Caco-2 (cell line): ENCODE data around the gene SLC12A1. TPM values are rescaled to one million over a fixed set of nuclear protein-coding genes. Genes with fewer than 3 reads are reported as not detected.

Experiments used
- BruUV-seq: library from RNA; stranded (reverse); fragments of 400-500 nt; replicated peaks from 2 replicates; lab custom pipeline; 2021; lab: Mats Ljungman, UMichigan
- CTCF ChIA-PET: fragments of 300-600 bp; sonication (Branson Sonifier 250); formaldehyde crosslinking; loops from one replicate; lab custom pipeline; 2022; ENCODE audit warnings: antibody characterized with exemption; lab: Charles Lee
- POLR2A ChIA-PET: fragments of 300-600 bp; sonication (Branson Sonifier 250); formaldehyde crosslinking; loops from one replicate; lab custom pipeline; 2022; ENCODE audit warnings: antibody characterized with exemption; lab: Charles Lee
- DNase-seq, 2 experiments: peaks; one replicate each; pipeline versions ENCODE4 v3.0.0 to v3.0.0-alpha.2; 2020 to 2022
- H3K27me3 ChIP-seq: replicated peaks from 2 replicates; pipeline ENCODE4 v1.6.0; 2011; ENCODE audit warnings: low read length; ENCODE audit not compliant: control insufficient read depth, insufficient read depth
- H3K36me3 ChIP-seq: 2 replicates; pipeline ENCODE4 v1.5.1; 2011; ENCODE audit warnings: low read length; ENCODE audit not compliant: control insufficient read depth, insufficient read depth
- H3K4me1 ChIP-seq: fragments of 250-450 bp; sonication (Bioruptor Pico); 2 replicates; pipeline ENCODE4 v1.5.1; 2020; ENCODE audit warnings: mild to moderate bottlenecking
- H3K4me3 ChIP-seq: 2 replicates; pipeline ENCODE4 v1.5.1; 2011; ENCODE audit warnings: low read depth, mild to moderate bottlenecking, control low read depth, low read length
- H3K9me3 ChIP-seq: fragments of 250-450 bp; sonication (Bioruptor Pico); 2 replicates; pipeline ENCODE4 v1.5.1; 2020; ENCODE audit warnings: mild to moderate bottlenecking, moderate library complexity
- H3K27ac Mint-ChIP-seq: one replicate; pipeline ENCODE4 v1.8.0; 2022; ENCODE audit warnings: mixed read lengths; ENCODE audit not compliant: unreplicated experiment
- H3K27me3 Mint-ChIP-seq: one replicate; pipeline ENCODE4 v1.8.0; 2022; ENCODE audit warnings: mixed read lengths; ENCODE audit not compliant: insufficient read depth, unreplicated experiment
- H3K36me3 Mint-ChIP-seq: one replicate; pipeline ENCODE4 v1.8.0; 2022; ENCODE audit warnings: mild to moderate bottlenecking, mixed read lengths; ENCODE audit not compliant: insufficient read depth, unreplicated experiment
- H3K4me1 Mint-ChIP-seq: one replicate; pipeline ENCODE4 v1.8.0; 2022; ENCODE audit warnings: low read depth, mixed read lengths; ENCODE audit not compliant: unreplicated experiment
- H3K4me3 Mint-ChIP-seq: one replicate; pipeline ENCODE4 v1.8.0; 2022; ENCODE audit warnings: mild to moderate bottlenecking, moderate library complexity, mixed read lengths; ENCODE audit not compliant: unreplicated experiment
- H3K9me3 Mint-ChIP-seq: one replicate; pipeline ENCODE4 v1.8.0; 2022; ENCODE audit warnings: mixed read lengths; ENCODE audit not compliant: unreplicated experiment
- CTCF ChIP-seq, 2 experiments: fragments of 200-600 bp in 1 of 2; IDR thresholded peaks; 1 replicate in 1 of 2; 2 replicates in 1 of 2; pipeline versions ENCODE4 v1.5.1 to v1.8.0; 2011 to 2022; ENCODE audit warnings: antibody characterized with exemption in 1 of 2, control low read depth in 1 of 2, inconsistent platforms in 1 of 2, low read depth in 1 of 2, low read length in 1 of 2, mild to moderate bottlenecking in 1 of 2, moderate library complexity in 1 of 2; ENCODE audit not compliant: insufficient read depth in 1 of 2, severe bottlenecking in 1 of 2, unreplicated experiment in 1 of 2
- intact Hi-C: fragments of 100-400 bp; cut with micrococcal nuclease; formaldehyde crosslinking; loops from one replicate; pipeline ENCODE4 v1.10.0; 2022; ENCODE audit not compliant: unreplicated experiment
- total RNA-seq: library from RNA; stranded (reverse); gene quantifications from 2 replicates; pipeline ENCODE4 v1.2.3, GENCODE V29; 2022

The SLC12A1 gene
- total RNA-seq, 1 experiment from 2014 or later: not detected

GRCh38 chr15:48222627-48223026, 16.5 kb downstream of the SLC12A1 start:
- no peak overlapping the region for H3K27ac Mint-ChIP-seq
- POLR2A ChIA-PET: no interaction called here
- H3K4me3 ChIP-seq: no peak overlapping the region
- H3K36me3 Mint-ChIP-seq: no peaks in the 10 kb centered on the region
- no TSS peak for BruUV-seq
- no peak for TF ChIP-seq CTCF (IDR thresholded peaks at IDR 0.05; ENCODE audit: insufficient read depth in 1 of 2, low read depth in 1 of 2, low read length in 1 of 2, severe bottlenecking in 1 of 2, unreplicated experiment in 1 of 2)
- H3K4me3 Mint-ChIP-seq: no peak overlapping the region
- H3K4me1 ChIP-seq: no peaks in the 10 kb centered on the region
- intact Hi-C loops: no loop called here
- H3K27me3 Mint-ChIP-seq: peaks cover 15% of the 10 kb centered on the region
- H3K36me3 ChIP-seq: no peaks in the 10 kb centered on the region
- no peaks in the 10 kb centered on the region for H3K4me1 Mint-ChIP-seq
- CTCF ChIA-PET: no interaction called here
- H3K9me3 ChIP-seq: no peaks in the 10 kb centered on the region
- no peak for DNase-seq
- no peaks in the 10 kb centered on the region for H3K27me3 ChIP-seq
- no peaks in the 10 kb centered on the region for H3K9me3 Mint-ChIP-seq

- Histone ChIP-seq H3K4me3 (no peak overlapping the region), H3K9me3 (no peaks in the 10 kb centered on the region), H3K36me3 (no peaks in the 10 kb centered on the region), H3K4me1 (no peaks in the 10 kb centered on the region), H3K27me3 (no peaks in the 10 kb centered on the region)
- TF ChIP-seq CTCF (IDR thresholded peaks at IDR 0.05; ENCODE audit: insufficient read depth in 1 of 2, low read depth in 1 of 2, low read length in 1 of 2, severe bottlenecking in 1 of 2, unreplicated experiment in 1 of 2): no peak
- DNase-seq: no peak
- ChIA-PET POLR2A (no interaction called here), CTCF (no interaction called here)
- no peaks in the 10 kb centered on the region for H3K9me3 Mint-ChIP-seq
- H3K4me1 Mint-ChIP-seq: no peaks in the 10 kb centered on the region
- intact Hi-C loops: no loop called here
- H3K36me3 Mint-ChIP-seq: no peaks in the 10 kb centered on the region
- H3K27me3 Mint-ChIP-seq: peaks cover 8% of the 10 kb centered on the region
- no TSS peak for BruUV-seq
- no peak overlapping the region for H3K4me3 Mint-ChIP-seq
- H3K27ac Mint-ChIP-seq: no peak overlapping the region
Measured at GRCh38 chr15:48225771-48226170, 19.7 kb downstream of the SLC12A1 start.

GRCh38 chr15:48230498-48230897, 24.4 kb downstream of the SLC12A1 start:
- H3K27me3 Mint-ChIP-seq: peaks cover 6% of the 10 kb centered on the region
- no peaks in the 10 kb centered on the region for H3K9me3 ChIP-seq
- intact Hi-C loops: no loop called here
- H3K27me3 ChIP-seq: no peaks in the 10 kb centered on the region
- H3K4me1 Mint-ChIP-seq: no peaks in the 10 kb centered on the region
- no peak for DNase-seq
- H3K4me1 ChIP-seq: no peaks in the 10 kb centered on the region
- CTCF ChIA-PET: no interaction called here
- BruUV-seq: no TSS peak
- POLR2A ChIA-PET: no interaction called here
- H3K4me3 ChIP-seq: no peak overlapping the region
- no peaks in the 10 kb centered on the region for H3K36me3 ChIP-seq
- no peak for TF ChIP-seq CTCF (IDR thresholded peaks at IDR 0.05; ENCODE audit: insufficient read depth in 1 of 2, low read depth in 1 of 2, low read length in 1 of 2, severe bottlenecking in 1 of 2, unreplicated experiment in 1 of 2)
- H3K27ac Mint-ChIP-seq: no peak overlapping the region
- H3K4me3 Mint-ChIP-seq: no peak overlapping the region
- no peaks in the 10 kb centered on the region for H3K36me3 Mint-ChIP-seq
- no peaks in the 10 kb centered on the region for H3K9me3 Mint-ChIP-seq
